Measurements from ENCODE around the gene CPXM2. TPM values are rescaled to one million over a fixed set of nuclear protein-coding genes. Genes with fewer than 3 reads are reported as not detected.

Gene CPXM2
- total RNA-seq, 3 donors from 2014 or later (not counting 1 experiment from before 2014, with no cell fraction given) = not detected

- Histone ChIP-seq H3K4me3 (ENCODE audit: low read length) (no peak overlapping the region), H3K27ac (ENCODE audit: low read length) (no peak overlapping the region), H3K27me3 (ENCODE audit: control insufficient read depth, insufficient read depth, low read length) (no peaks in the 10 kb centered on the region), H3K36me3 (ENCODE audit: control insufficient read depth, insufficient read depth, low read length) (no peaks in the 10 kb centered on the region), H3K9me3 (ENCODE audit: control insufficient read depth, insufficient read depth, low read length) (no peaks in the 10 kb centered on the region), H3K4me1 (ENCODE audit: control insufficient read depth, insufficient read depth, low read length) (no peaks in the 10 kb centered on the region)
- no peaks in the 10 kb centered on the region for H3K4me1 Mint-ChIP-seq
- ATAC-seq (no peak), DNase-seq (no peak)
- 83% methylated on average over 6 of the region's 6 CpGs for WGBS (ENCODE audit: insufficient coverage)
- peaks cover 12 to 17% of the 10 kb centered on the region in 2 donors for H3K27me3 Mint-ChIP-seq (ENCODE audit: low read depth in 2 of 2)
- intact Hi-C loops (cut with micrococcal nuclease) = no loop called here
- H3K4me3 Mint-ChIP-seq = no peak overlapping the region
- no peaks in the 10 kb centered on the region for H3K9me3 Mint-ChIP-seq
- H3K27ac Mint-ChIP-seq = no peak overlapping the region
- H3K36me3 Mint-ChIP-seq = no peaks in the 10 kb centered on the region
- TF ChIP-seq CTCF (IDR thresholded peaks at IDR 0.05) = no peak
Observed at GRCh38 chr10:123885406-123886170, 6.0 kb downstream of the CPXM2 start.

- no peaks in the 10 kb centered on the region for H3K4me1 ChIP-seq (ENCODE audit: control insufficient read depth, insufficient read depth, low read length)
- 82% methylated on average over 5 of the region's 5 CpGs for WGBS (ENCODE audit: insufficient coverage)
- Mint-ChIP-seq H3K4me3 (no peak overlapping the region), H3K4me1 (no peaks in the 10 kb centered on the region), H3K27me3 (ENCODE audit: low read depth in 2 of 2) (peaks cover 6 to 11% of the 10 kb centered on the region in 2 donors), H3K27ac (no peak overlapping the region), H3K36me3 (no peaks in the 10 kb centered on the region), H3K9me3 (no peaks in the 10 kb centered on the region)
- no peaks in the 10 kb centered on the region for H3K36me3 ChIP-seq (ENCODE audit: control insufficient read depth, insufficient read depth, low read length)
- intact Hi-C loops (cut with micrococcal nuclease) = no loop called here
- no peaks in the 10 kb centered on the region for H3K27me3 ChIP-seq (ENCODE audit: control insufficient read depth, insufficient read depth, low read length)
- DNase-seq (no peak), ATAC-seq (no peak)
- H3K4me3 ChIP-seq (ENCODE audit: low read length) = no peak overlapping the region
- H3K27ac ChIP-seq (ENCODE audit: low read length) = no peak overlapping the region
- no peaks in the 10 kb centered on the region for H3K9me3 ChIP-seq (ENCODE audit: control insufficient read depth, insufficient read depth, low read length)
- no peak for TF ChIP-seq CTCF (IDR thresholded peaks at IDR 0.05)
Observed at GRCh38 chr10:123884907-123885381, 6.7 kb downstream of the CPXM2 start.

- 92% methylated on average over 7 of the region's 7 CpGs for WGBS (ENCODE audit: insufficient coverage)
- no peak for DNase-seq
- no peak overlapping the region for H3K4me3 ChIP-seq (ENCODE audit: low read length)
- H3K27ac ChIP-seq (ENCODE audit: low read length) = no peak overlapping the region
- H3K27me3 Mint-ChIP-seq (ENCODE audit: low read depth in 2 of 2) = peaks cover under 1 to 6% of the 10 kb centered on the region in 2 donors
- H3K4me1 Mint-ChIP-seq = no peaks in the 10 kb centered on the region
- no peaks in the 10 kb centered on the region for H3K27me3 ChIP-seq (ENCODE audit: control insufficient read depth, insufficient read depth, low read length)
- no peak overlapping the region for H3K4me3 Mint-ChIP-seq
- H3K36me3 ChIP-seq (ENCODE audit: control insufficient read depth, insufficient read depth, low read length) = no peaks in the 10 kb centered on the region
- TF ChIP-seq CTCF (IDR thresholded peaks at IDR 0.05) = no peak
- H3K9me3 Mint-ChIP-seq = no peaks in the 10 kb centered on the region
- ATAC-seq = no peak
- intact Hi-C loops (cut with micrococcal nuclease) = no loop called here
- H3K4me1 ChIP-seq (ENCODE audit: control insufficient read depth, insufficient read depth, low read length) = no peaks in the 10 kb centered on the region
- no peaks in the 10 kb centered on the region for H3K36me3 Mint-ChIP-seq
- no peak overlapping the region for H3K27ac Mint-ChIP-seq
- H3K9me3 ChIP-seq (ENCODE audit: control insufficient read depth, insufficient read depth, low read length) = no peaks in the 10 kb centered on the region
Observed at GRCh38 chr10:123884351-123884906, 7.2 kb downstream of the CPXM2 start.
